Fibroblast of lung (primary cell): Measurements from ENCODE around the gene GNAO1.

Experiments
- EZH2 ChIP-seq: IDR thresholded peaks from 2 replicates; pipeline ENCODE4 v1.5.1; 2012; ENCODE audit warnings: low read length, control low read depth, mild to moderate bottlenecking; ENCODE audit errors: missing control alignments
- TF ChIP-seq, protein P1 (sequence below), 2 donors: IDR thresholded peaks in 1 of 2; conservative IDR thresholded peaks in 1 of 2; 1 replicate in 1 of 2; 2 replicates in 1 of 2; pipeline ENCODE4 v1.5.1; 2011 to 2012; ENCODE audit warnings: low read length in 2 of 2, control low read depth in 1 of 2, inconsistent platforms in 1 of 2, low read depth in 1 of 2, mild to moderate bottlenecking in 1 of 2

DNA sequence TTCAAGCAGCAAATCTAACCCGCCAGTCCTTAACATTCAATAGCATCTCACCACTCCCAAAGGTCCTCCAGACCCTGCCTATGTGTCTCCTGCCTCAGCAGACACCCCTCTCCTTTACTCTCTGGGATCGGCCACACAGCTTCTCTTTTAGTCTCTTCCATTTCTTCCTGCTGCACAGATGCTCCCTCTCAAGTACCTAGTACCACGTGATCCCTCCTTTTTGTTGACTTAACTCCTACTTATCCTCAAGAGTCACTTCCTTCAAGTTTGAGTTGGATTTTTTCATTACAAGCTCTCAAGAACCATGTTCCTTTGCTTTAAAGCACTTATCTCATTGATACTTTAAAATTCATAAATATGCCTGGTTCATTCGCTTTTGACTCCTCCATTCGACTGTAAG is 209.2 kb downstream of the GNAO1 start:
- no peak for TF ChIP-seq EZH2
- TF ChIP-seq, protein P1, sequence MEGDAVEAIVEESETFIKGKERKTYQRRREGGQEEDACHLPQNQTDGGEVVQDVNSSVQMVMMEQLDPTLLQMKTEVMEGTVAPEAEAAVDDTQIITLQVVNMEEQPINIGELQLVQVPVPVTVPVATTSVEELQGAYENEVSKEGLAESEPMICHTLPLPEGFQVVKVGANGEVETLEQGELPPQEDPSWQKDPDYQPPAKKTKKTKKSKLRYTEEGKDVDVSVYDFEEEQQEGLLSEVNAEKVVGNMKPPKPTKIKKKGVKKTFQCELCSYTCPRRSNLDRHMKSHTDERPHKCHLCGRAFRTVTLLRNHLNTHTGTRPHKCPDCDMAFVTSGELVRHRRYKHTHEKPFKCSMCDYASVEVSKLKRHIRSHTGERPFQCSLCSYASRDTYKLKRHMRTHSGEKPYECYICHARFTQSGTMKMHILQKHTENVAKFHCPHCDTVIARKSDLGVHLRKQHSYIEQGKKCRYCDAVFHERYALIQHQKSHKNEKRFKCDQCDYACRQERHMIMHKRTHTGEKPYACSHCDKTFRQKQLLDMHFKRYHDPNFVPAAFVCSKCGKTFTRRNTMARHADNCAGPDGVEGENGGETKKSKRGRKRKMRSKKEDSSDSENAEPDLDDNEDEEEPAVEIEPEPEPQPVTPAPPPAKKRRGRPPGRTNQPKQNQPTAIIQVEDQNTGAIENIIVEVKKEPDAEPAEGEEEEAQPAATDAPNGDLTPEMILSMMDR (conservative IDR thresholded peaks at IDR 0.05 in 1 of 2, IDR thresholded peaks at IDR 0.05 in 1 of 2; ENCODE audit: low read depth in 1 of 2, low read length in 2 of 2), result no peak
